ENCODE results near the gene STXBP1. TPM values are rescaled to one million over a fixed set of nuclear protein-coding genes. Genes with fewer than 3 reads are reported as not detected.

Gene STXBP1
- total RNA-seq, 2 experiments from 2014 or later, result 12.1 to 17.7 TPM

DNA sequence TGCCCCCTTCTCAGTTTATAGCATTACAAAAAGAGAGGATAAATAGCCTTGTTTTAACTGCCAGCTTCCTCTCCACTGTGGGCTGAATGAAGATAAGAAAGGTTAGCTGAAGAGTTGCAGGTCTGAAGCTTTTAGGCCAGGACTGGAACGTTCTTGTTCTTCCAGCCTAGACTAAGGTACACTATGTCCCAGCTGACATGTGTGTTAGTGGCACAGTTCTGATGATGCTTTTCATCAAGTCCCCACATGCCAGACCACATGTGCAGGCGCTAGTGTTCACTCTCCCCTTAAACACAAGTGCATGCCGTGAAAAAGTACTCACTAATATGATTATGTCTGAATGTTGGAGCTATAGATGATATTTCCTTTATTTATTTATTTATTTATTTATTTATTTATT, 40.7 kb downstream of the STXBP1 start:
- Mint-ChIP-seq H3K36me3 (ENCODE audit: low read depth) (no peaks in the 10 kb centered on the region), H3K4me3 (no peak overlapping the region), H3K9me3 (no peaks in the 10 kb centered on the region), H3K27me3 (no peaks in the 10 kb centered on the region), H3K4me1 (no peaks in the 10 kb centered on the region), H3K27ac (no peak overlapping the region)
- no peak for DNase-seq
- ChIA-PET CTCF (interaction anchor here (1.3 to 2.3 kb wide), 2 partner anchors 14 to 33 kb away, joined by 3 to 8 read pairs; no protein-coding TSS in a partner anchor), POLR2A (no interaction called here)

- DNase-seq, result no peak
- Mint-ChIP-seq H3K27ac (no peak overlapping the region), H3K27me3 (no peaks in the 10 kb centered on the region), H3K36me3 (ENCODE audit: low read depth) (no peaks in the 10 kb centered on the region), H3K9me3 (no peaks in the 10 kb centered on the region), H3K4me3 (no peak overlapping the region), H3K4me1 (no peaks in the 10 kb centered on the region)
- ChIA-PET CTCF (interaction anchor here (1.6 kb wide), 1 partner anchor 15 kb away, joined by 3 read pairs; no protein-coding TSS in a partner anchor), POLR2A (no interaction called here)
These were observed 42.5 kb downstream of the STXBP1 start for GRCh38 chr9:127654619-127655018.

DNA sequence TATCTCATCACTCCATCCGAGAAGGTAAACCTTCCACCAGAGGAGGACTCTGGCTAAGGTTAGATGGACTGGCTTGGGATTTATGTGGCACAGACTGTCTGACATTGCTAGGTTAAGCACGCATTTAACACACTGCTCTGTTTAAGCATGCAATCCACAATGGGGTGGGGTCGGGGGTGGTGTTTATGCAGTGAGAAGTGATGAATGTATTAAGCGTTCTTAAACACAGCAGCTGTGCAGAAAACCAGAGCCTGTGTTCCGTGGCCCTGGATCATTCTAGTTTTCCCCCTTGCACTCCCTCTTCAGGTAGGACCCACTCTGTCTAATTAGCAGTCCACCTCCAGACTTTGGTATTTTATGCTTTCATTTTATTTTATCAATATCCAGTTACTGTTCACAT, 46.4 kb downstream of the STXBP1 start:
- Mint-ChIP-seq H3K9me3 (no peaks in the 10 kb centered on the region), H3K4me3 (no peak overlapping the region), H3K27me3 (no peaks in the 10 kb centered on the region), H3K27ac (no peak overlapping the region), H3K36me3 (ENCODE audit: low read depth) (no peaks in the 10 kb centered on the region), H3K4me1 (no peaks in the 10 kb centered on the region)
- no peak for DNase-seq
- ChIA-PET CTCF (no interaction called here), POLR2A (no interaction called here)

DNA sequence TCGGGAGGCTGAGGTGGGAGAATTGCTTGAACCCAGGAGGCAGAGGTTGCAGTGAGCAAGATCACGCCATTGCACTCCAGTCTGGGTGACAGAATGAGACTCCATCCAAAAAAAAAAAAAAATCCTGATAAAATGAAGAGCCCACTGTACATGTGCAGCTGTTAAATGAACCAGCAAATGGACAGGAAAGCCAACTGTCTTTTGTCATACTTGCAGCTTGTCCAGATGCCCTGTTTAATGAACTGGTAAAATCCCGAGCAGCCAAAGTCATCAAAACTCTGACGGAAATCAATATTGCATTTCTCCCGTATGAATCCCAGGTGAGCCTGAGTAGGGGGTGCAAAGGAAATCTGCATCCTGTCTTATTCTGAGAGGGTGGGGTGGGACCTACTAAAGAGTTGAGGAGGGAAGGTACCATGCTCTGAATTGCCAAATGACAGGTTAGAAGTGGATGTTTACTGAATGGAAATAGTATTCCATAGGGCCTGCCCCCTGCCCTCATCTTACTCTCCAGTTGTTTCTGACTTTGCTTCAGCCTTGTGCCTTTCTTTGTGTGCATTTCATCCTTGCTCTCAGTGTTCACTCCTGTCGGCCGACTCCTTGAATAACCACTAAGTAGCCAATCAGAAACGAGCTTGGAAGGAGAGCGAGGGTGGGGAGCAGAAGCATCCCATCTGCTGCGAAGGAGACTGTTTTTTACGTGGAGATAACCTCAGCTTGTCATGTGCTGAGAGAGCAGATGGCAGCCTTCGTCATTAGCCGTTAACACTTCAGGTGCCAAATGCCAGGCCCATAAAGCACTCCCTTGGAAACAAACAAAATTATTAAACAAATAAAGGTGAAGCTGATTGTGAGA, 49.0 kb downstream of the STXBP1 start:
- ChIA-PET CTCF (interaction anchor here (0.5 kb wide), 1 partner anchor 430 kb away, joined by 4 read pairs; no protein-coding TSS in a partner anchor), POLR2A (no interaction called here)
- H3K27me3 Mint-ChIP-seq, result no peaks in the 10 kb centered on the region

GRCh38 chr9:127662617-127663016, 50.5 kb downstream of the STXBP1 start:
- H3K4me3 Mint-ChIP-seq, result no peak overlapping the region

More for the DNA sequence above, 49.0 kb downstream of the STXBP1 start:
- Mint-ChIP-seq H3K27ac (no peak overlapping the region), H3K36me3 (ENCODE audit: low read depth) (no peaks in the 10 kb centered on the region), H3K4me3 (no peak overlapping the region), H3K4me1 (no peaks in the 10 kb centered on the region), H3K9me3 (no peaks in the 10 kb centered on the region)
- DNase-seq, result no peak

DNA sequence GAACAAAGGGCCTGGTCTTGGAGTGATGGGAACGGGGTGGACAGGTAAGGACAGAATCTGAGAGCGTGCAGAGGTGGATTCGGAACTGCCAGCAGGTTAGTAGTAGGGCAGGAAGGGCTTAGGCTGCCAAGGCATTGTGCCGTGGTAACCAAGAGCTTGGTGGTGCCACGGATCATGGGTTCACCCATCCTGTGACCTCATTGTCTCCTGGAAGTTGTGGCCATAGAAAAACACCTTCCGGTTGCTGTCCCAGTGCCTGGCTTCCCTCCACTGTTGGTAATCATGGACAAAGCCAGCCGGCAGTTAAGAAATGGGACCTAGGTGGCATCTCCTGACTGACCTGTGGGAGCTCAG, 52.2 kb downstream of the STXBP1 start:
- DNase-seq, result no peak
- ChIA-PET CTCF (interaction anchor here (1.3 kb wide), 1 partner anchor 143 kb away, joined by 4 read pairs; no protein-coding TSS in a partner anchor), POLR2A (no interaction called here)
- H3K4me1 Mint-ChIP-seq, result no peaks in the 10 kb centered on the region
- no peak overlapping the region for H3K4me3 Mint-ChIP-seq
- H3K27me3 Mint-ChIP-seq, result peaks cover 2% of the 10 kb centered on the region
- no peaks in the 10 kb centered on the region for H3K9me3 Mint-ChIP-seq
- H3K36me3 Mint-ChIP-seq (ENCODE audit: low read depth), result no peaks in the 10 kb centered on the region
- no peak overlapping the region for H3K27ac Mint-ChIP-seq

More at GRCh38 chr9:127662617-127663016, 50.5 kb downstream of the STXBP1 start:
- no peak overlapping the region for H3K27ac Mint-ChIP-seq
- ChIA-PET POLR2A (no interaction called here), CTCF (interaction anchor here (0.9 kb wide), 1 partner anchor 259 kb away, joined by 3 read pairs; no protein-coding TSS in a partner anchor)
- no peaks in the 10 kb centered on the region for H3K4me1 Mint-ChIP-seq
- no peaks in the 10 kb centered on the region for H3K27me3 Mint-ChIP-seq
- no peak for DNase-seq
- H3K36me3 Mint-ChIP-seq (ENCODE audit: low read depth), result no peaks in the 10 kb centered on the region
- H3K9me3 Mint-ChIP-seq, result no peaks in the 10 kb centered on the region

- H3K27ac Mint-ChIP-seq, result no peak overlapping the region
- no peak overlapping the region for H3K4me3 Mint-ChIP-seq
- no peak for DNase-seq
- CTCF ChIA-PET, result interaction anchor here (0.9 to 1.3 kb wide), 2 partner anchors 9 to 143 kb away, joined by 4 read pairs; no protein-coding TSS in a partner anchor
- H3K4me1 Mint-ChIP-seq, result no peaks in the 10 kb centered on the region
- H3K9me3 Mint-ChIP-seq, result no peaks in the 10 kb centered on the region
- H3K36me3 Mint-ChIP-seq (ENCODE audit: low read depth), result no peaks in the 10 kb centered on the region
- POLR2A ChIA-PET, result interaction anchor here (0.5 kb wide), 1 partner anchor 186 kb away, joined by 3 read pairs; no protein-coding TSS in a partner anchor
- H3K27me3 Mint-ChIP-seq, result peaks cover 2% of the 10 kb centered on the region
These were observed 52.8 kb downstream of the STXBP1 start for GRCh38 chr9:127664678-127665507.

- POLR2A ChIA-PET, result no interaction called here
These were observed 55.2 kb downstream of the STXBP1 start for GRCh38 chr9:127667127-127667844.

DNA sequence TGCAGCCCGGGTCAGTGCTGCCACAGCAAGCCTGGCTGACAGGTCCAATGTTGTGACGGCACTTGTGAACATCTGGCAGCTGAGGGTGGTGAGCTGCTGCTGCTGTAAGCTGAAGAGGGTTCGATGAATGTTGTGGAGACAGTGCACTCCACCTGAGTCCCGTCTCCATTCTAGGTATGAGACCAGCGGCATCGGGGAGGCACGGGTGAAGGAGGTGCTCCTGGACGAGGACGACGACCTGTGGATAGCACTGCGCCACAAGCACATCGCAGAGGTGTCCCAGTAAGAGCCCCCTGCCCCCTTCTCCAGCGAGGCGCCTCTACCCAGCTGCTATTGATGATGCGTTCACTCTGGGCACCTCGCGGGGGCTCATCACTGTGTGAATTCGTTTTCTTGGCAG, 55.8 kb downstream of the STXBP1 start:
- ChIA-PET CTCF (interaction anchor here (0.6 to 2.0 kb wide), 4 partner anchors 8 to 44 kb away, joined by 3 to 8 read pairs (median 4); no protein-coding TSS in a partner anchor), POLR2A (no interaction called here)
- no peak overlapping the region for H3K27ac Mint-ChIP-seq
- H3K27me3 Mint-ChIP-seq, result peaks cover 2% of the 10 kb centered on the region
- H3K4me1 Mint-ChIP-seq, result no peaks in the 10 kb centered on the region
- H3K36me3 Mint-ChIP-seq (ENCODE audit: low read depth), result no peaks in the 10 kb centered on the region
- H3K9me3 Mint-ChIP-seq, result no peaks in the 10 kb centered on the region
- no peak for DNase-seq
- no peak overlapping the region for H3K4me3 Mint-ChIP-seq

More at GRCh38 chr9:127667127-127667844, 55.2 kb downstream of the STXBP1 start:
- Mint-ChIP-seq H3K4me3 (no peak overlapping the region), H3K27me3 (peaks cover 2% of the 10 kb centered on the region), H3K4me1 (no peaks in the 10 kb centered on the region), H3K9me3 (no peaks in the 10 kb centered on the region), H3K27ac (no peak overlapping the region), H3K36me3 (ENCODE audit: low read depth) (no peaks in the 10 kb centered on the region)
- CTCF ChIA-PET, result interaction anchor here (0.6 to 2.0 kb wide), 4 partner anchors 9 to 45 kb away, joined by 3 to 8 read pairs (median 4); no protein-coding TSS in a partner anchor
- DNase-seq, result no peak

- H3K9me3 Mint-ChIP-seq, result no peaks in the 10 kb centered on the region
- H3K4me1 Mint-ChIP-seq, result no peaks in the 10 kb centered on the region
- POLR2A ChIA-PET, result no interaction called here
- peaks cover under 1% of the 10 kb centered on the region for H3K27me3 Mint-ChIP-seq
- H3K36me3 Mint-ChIP-seq (ENCODE audit: low read depth), result no peaks in the 10 kb centered on the region
- CTCF ChIA-PET, result no interaction called here
- no peak overlapping the region for H3K4me3 Mint-ChIP-seq
- no peak overlapping the region for H3K27ac Mint-ChIP-seq
- DNase-seq, result no peak
These were observed 61.2 kb downstream of the STXBP1 start for GRCh38 chr9:127673234-127673633.

DNA sequence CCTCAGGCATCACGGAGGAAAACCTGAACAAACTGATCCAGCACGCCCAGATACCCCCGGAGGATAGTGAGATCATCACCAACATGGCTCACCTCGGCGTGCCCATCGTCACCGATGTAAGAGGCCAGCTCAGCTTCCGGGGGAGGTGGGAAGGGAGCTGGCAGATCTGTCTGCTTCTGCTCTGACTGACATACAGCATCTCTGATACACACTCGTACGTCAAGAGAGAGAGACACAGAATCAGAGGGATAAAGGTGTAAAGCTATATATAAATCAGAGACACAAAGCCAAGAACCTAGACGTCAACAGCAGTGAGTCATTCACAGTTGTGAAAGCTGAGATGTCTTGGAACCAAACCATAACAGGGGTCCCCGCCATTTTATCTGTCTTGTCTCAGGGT, 64.6 kb downstream of the STXBP1 start:
- POLR2A ChIA-PET, result no interaction called here
- Mint-ChIP-seq H3K4me1 (no peaks in the 10 kb centered on the region), H3K4me3 (no peak overlapping the region), H3K36me3 (ENCODE audit: low read depth) (no peaks in the 10 kb centered on the region), H3K9me3 (no peaks in the 10 kb centered on the region), H3K27ac (no peak overlapping the region), H3K27me3 (no peaks in the 10 kb centered on the region)
- CTCF ChIA-PET, result interaction anchor here (0.7 kb wide), 1 partner anchor 23 kb away, joined by 3 read pairs; no protein-coding TSS in a partner anchor
- no peak for DNase-seq

- CTCF ChIA-PET, result interaction anchor here (1.1 kb wide), 1 partner anchor 55 kb away, joined by 3 read pairs; the partner anchor contains the start of gene TOR2A
- Mint-ChIP-seq H3K27me3 (no peaks in the 10 kb centered on the region), H3K27ac (no peak overlapping the region), H3K9me3 (no peaks in the 10 kb centered on the region), H3K4me3 (no peak overlapping the region), H3K36me3 (ENCODE audit: low read depth) (no peaks in the 10 kb centered on the region), H3K4me1 (no peaks in the 10 kb centered on the region)
- POLR2A ChIA-PET, result no interaction called here
- no peak for DNase-seq
These were observed 67.4 kb downstream of the STXBP1 start for GRCh38 chr9:127679506-127679905.

Measured in activated CD4-positive, alpha-beta T cell treated with anti-CD3 and anti-CD28 coated beads, Interleukin-2, amount 10 ng/mL, durations not matched to agents 7 days and 5 days (primary cell).